ENCODE results near the gene FHIP1A.
"Not testable (repeated sequence)": the region's sequence is repeated elsewhere in the genome, so short reads cannot be mapped to it uniquely, and the experiment has no call there.

The FHIP1A gene

GRCh38 chr4:151408630-151409469 lies at the start of gene FHIP1A:
Gene FHIP1A (plus strand): TSS chr4:151409176. CDS start chr4:151566260, 157,084 bp downstream.
- peak; percentile 57 for DNase-seq

- DNase-seq, result no peak
Measured at GRCh38 chr4:151359576-151359975, 49.4 kb upstream of the FHIP1A start.

GRCh38 chr4:151361126-151361525 lies 47.9 kb upstream of the FHIP1A start:
- DNase-seq, result no peak

GRCh38 chr4:151361966-151362365 lies 47.0 kb upstream of the FHIP1A start:
- DNase-seq, result no peak

- peak; percentile 92 for DNase-seq
Measured at GRCh38 chr4:151362404-151363164, 46.4 kb upstream of the FHIP1A start.

GRCh38 chr4:151376540-151376939 lies 32.4 kb upstream of the FHIP1A start:
- DNase-seq, result no peak

DNA sequence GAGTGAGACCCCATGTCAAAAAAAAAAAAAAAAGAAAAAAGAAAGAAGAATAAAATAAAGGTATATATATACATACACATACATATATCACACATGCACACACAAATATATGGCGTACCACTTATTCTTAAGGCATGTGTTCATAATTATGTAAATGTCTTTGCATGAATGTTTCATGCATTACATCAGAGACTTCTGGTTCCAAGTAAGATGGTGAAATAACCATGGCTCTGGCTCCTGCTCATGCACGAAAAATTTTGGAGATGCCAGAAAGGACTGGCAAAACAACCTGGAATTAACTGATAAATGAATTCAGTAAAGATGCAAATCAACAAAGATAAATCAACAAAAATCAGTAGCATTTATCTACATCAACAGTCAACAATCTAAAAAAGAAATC lies 19.7 kb upstream of the FHIP1A start:
- no peak for DNase-seq

- DNase-seq, result not testable (repeated sequence)
Measured at GRCh38 chr4:151389799-151390198, 19.2 kb upstream of the FHIP1A start.

DNA sequence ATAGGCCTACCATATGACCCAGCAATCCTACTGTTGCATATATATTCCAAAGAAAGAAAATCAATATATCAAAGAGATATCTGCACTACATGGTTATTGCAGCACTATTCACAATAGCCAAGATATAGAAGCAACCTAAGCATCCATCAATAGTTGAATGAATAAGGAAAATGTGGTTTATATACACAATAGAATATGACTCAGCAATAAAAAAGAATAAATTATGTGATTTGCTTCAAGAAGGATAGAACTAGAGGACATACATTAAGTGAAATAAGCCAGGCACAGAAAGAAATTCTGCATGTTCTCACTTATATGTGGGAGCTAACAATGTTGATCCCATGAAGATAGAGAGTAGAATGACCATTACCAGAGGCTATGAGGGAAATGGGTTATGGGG lies 13.1 kb upstream of the FHIP1A start:
- DNase-seq, result no peak

DNA sequence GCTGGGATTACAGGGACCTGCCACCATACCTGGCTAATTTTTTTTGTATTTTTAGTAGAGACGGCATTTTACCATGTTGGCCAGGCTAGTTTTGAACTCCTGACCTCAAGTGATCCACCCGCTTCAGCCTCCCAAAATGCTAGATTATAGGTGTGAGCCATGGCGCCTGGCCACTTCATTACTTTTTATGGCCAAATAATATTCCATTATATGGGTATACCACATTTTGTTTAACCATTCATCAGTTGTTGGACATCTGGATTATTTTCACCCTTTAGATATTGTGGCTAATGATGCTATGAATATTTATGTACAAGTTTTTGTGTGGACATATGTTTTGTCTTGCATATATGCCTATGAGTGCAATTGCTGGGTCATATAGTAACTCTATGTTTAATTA lies 8.6 kb upstream of the FHIP1A start:
- DNase-seq, result no peak

DNA sequence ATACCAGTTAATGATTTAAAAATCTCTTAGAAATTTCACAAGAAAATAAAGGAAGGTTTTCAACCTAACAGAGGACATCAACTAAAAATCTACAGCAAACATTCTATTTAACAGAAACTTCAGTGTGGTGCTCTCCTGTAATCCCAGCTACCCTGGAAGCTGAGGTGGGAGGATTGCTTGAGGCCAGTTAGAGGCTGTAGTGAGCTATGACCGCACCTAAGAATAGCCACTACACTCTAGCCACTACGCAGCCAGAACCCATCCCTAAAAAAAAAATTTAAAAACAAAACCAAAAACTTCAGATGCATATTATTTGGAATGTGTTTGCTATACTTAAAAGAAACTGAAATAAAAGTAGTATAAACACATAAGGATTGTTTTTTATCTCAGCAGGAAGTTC lies 7.2 kb upstream of the FHIP1A start:
- no peak for DNase-seq

DNA sequence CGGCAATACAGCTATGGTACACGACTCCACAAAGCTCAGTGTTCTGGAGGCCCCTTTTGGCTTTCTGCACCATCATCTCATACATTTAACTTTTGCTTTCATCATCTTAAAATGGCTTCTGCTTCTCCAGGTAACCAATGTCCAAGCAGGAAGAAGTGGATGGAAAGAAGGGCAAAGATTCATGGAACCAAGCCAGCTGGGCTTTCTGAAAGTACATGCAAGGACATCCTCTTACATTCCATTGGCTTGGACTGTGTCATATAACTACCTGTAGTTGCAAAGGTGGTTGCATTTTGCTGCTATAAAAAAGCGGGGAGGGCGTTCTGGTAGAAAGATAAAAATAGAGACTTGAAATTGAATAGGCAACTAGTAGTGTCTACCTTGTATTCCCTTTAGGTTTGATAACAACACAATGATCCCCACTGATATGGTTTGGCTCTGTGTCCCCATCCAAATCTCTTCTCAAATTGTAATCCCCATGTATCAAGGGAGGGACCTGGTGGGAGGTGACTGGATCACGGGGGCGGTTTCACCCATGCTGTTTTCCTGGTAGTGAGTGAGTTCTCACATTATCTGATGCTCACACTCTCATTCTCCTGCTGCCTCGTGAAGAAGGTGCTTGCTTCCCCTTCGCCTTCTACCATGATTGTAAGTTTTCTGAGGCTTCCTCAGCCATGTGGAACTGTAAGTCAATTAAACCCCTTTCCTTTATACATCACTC lies 6.7 kb upstream of the FHIP1A start:
- DNase-seq, result no peak

DNA sequence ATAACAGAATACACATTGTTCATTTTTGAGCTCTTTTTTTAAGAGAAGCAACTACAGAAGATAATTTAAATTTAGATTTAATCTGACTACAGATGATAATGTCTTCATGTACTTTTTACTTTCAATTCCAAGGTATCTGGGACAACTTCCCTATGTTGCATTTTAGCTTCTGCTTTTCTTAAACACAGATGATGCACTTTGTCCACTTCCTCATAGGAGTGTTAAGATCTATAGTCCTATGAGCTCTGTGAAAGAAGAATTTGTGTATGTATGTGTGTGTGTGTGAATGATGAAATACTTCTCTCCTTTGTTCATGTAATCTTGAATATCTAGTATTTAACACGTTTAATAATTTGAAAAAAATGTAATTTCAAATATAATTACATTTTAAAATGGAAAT lies 5.3 kb upstream of the FHIP1A start:
- DNase-seq, result peak; percentile 55

- not testable (repeated sequence) for DNase-seq
Measured at GRCh38 chr4:151404802-151405201, 4.2 kb upstream of the FHIP1A start.

DNA sequence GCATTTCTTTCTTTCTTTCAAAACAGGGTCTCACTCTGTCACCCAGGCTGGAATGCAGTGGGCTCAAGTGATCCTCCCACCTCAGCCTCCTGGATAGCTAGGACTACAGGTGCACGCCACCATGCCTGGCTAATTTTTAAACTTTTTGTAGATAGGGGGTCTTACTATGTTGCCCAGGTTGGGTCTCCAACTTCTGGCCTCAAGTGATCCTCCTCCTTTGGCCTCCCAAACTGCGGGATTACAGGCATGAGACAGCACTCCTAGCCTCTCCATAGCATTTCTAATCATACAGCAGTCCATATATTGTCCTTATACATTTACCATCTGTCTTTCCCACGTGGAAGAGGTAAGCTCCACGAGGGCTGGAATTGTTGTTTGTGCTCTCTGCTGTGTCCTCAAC lies 2.0 kb upstream of the FHIP1A start:
- no peak for DNase-seq

GRCh38 chr4:151407466-151408379 lies 1.3 kb upstream of the FHIP1A start:
- peak; percentile 53 for DNase-seq

- DNase-seq, result no peak
Measured at GRCh38 chr4:151408380-151408629, 671 bp upstream of the FHIP1A start.

DNA sequence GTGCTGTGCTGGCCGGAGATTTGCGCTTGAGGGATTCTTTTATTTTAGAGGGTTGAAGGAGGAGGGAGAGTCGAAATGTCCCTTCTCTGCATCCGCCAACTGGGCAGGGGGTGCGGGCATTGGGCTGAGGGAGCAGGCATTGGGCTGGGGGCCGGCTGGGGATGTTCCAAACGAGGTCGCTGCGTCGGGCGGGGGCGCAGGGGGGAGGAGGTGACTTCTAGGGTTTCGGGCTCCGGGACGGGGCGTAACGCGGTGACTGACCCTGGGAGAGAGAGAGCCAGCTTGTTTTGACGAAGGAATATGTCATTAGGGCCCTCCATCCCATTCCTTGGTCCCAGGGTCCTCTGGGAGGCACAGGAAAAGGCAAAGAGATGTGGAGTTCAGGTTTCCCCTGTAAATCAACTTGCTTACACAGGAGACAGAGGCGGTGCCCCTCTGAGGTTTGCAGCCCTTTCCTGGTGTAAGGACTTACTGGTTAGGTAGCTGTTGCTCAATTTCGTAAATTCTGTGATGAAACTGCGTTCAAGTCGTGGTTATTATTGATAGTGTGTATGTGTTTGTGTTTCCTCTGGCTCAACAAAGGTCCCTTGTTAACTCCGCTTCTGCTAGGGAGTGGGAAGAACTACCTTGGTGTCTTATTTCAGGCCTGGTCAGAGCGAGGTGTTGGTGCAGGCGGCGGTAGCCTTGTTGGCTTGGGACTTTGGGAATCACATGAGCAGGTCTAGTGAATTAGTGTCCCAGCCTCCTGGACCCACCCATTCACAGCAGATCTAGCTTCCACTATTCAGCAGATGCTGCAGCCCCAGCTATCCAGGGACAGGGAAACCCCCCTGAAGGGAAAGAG lies 716 bp downstream of the FHIP1A start:
- DNase-seq, result peak; percentile 6

DNA sequence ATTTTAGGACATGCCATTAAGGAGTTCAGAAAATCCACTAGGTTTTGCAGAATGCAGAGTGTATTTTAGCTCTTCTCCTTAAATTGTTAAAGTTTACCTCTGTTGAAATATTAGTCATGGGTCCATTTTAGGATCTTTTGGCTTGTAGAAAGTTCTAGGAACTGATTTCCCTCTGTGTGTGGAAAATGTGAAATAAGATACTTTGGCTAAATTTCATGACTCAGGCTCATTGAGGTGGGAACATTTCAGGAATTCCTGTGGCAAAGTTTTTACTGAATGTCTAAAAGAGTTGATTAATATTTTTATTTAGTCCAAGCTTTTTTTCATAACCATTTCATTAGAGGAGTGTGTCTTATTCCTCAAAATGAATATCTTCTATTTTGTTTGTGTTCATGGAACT lies 7.0 kb downstream of the FHIP1A start:
- DNase-seq, result no peak

GRCh38 chr4:151417164-151417571 lies 8.2 kb downstream of the FHIP1A start:
- no peak for DNase-seq

GRCh38 chr4:151417766-151418376 lies 8.9 kb downstream of the FHIP1A start:
- no peak for DNase-seq
